MCF 10A (cell line): ENCODE results near the gene TCIRG1. TPM values are rescaled to one million over a fixed set of nuclear protein-coding genes. Genes with fewer than 3 reads are reported as not detected.

Source experiments
- BruUV-seq: library from RNA; stranded (reverse); fragments of 400-500 nt; replicated peaks from 2 replicates; lab custom pipeline; 2021; lab: Mats Ljungman, UMichigan
- CTCF ChIA-PET: fragments of 300-600 bp; sonication (Branson Sonifier 250); formaldehyde crosslinking; extraction: SDS; loops from one replicate; lab custom pipeline; 2021; ENCODE audit warnings: antibody characterized with exemption, inconsistent platforms; lab: Yijun Ruan, JAX
- POLR2A ChIA-PET: fragments of 300-600, 350-650 bp; sonication (Branson Sonifier 250); formaldehyde crosslinking; extraction: SDS; loops from one replicate; lab custom pipeline; 2020; ENCODE audit warnings: antibody characterized with exemption, inconsistent platforms; lab: Yijun Ruan, JAX
- DNase-seq: peaks from one replicate; pipeline ENCODE4 v3.0.0-alpha.2; 2018; ENCODE audit not compliant: unreplicated experiment
- H3K27ac Mint-ChIP-seq: one replicate; pipeline ENCODE4 v1.8.0; 2022; ENCODE audit warnings: mild to moderate bottlenecking, low read depth, mixed read lengths; ENCODE audit not compliant: unreplicated experiment
- H3K27me3 Mint-ChIP-seq: one replicate; pipeline ENCODE4 v1.8.0; 2022; ENCODE audit warnings: mixed read lengths; ENCODE audit not compliant: insufficient read depth, unreplicated experiment
- H3K36me3 Mint-ChIP-seq: one replicate; pipeline ENCODE4 v1.8.0; 2022; ENCODE audit warnings: mild to moderate bottlenecking, moderate library complexity, mixed read lengths; ENCODE audit not compliant: insufficient read depth, unreplicated experiment
- H3K4me1 Mint-ChIP-seq: one replicate; pipeline ENCODE4 v1.8.0; 2022; ENCODE audit warnings: mixed read lengths; ENCODE audit not compliant: insufficient read depth, unreplicated experiment
- H3K4me3 Mint-ChIP-seq: one replicate; pipeline ENCODE4 v1.8.0; 2022; ENCODE audit warnings: mild to moderate bottlenecking, moderate library complexity, mixed read lengths; ENCODE audit not compliant: unreplicated experiment
- H3K9me3 Mint-ChIP-seq: one replicate; pipeline ENCODE4 v1.8.0; 2022; ENCODE audit warnings: mixed read lengths; ENCODE audit not compliant: unreplicated experiment
- CTCF ChIP-seq: fragments of 200-600 bp; IDR thresholded peaks from one replicate; pipeline ENCODE4 v1.8.0; 2022; ENCODE audit warnings: antibody characterized with exemption, mild to moderate bottlenecking; ENCODE audit not compliant: unreplicated experiment
- intact Hi-C: fragments of 100-400 bp; cut with micrococcal nuclease; formaldehyde crosslinking; loops from 2 replicates; pipeline ENCODE4 v1.14.1; 2022
- total RNA-seq: library from RNA; stranded (reverse); gene quantifications from 2 replicates; pipeline ENCODE4 v1.2.3, GENCODE V29; 2022

TCIRG1 gene
- total RNA-seq, 1 experiment from 2014 or later = 12.3 TPM

- H3K9me3 Mint-ChIP-seq = no peaks in the 10 kb centered on the region
- H3K4me3 Mint-ChIP-seq = no peak overlapping the region
- no peaks in the 10 kb centered on the region for H3K4me1 Mint-ChIP-seq
- no peak overlapping the region for H3K27ac Mint-ChIP-seq
- no peak for TF ChIP-seq CTCF
- ChIA-PET CTCF (interaction anchor here (0.6 to 1.0 kb wide), 2 partner anchors 16 to 26 kb away, joined by 3 read pairs; no protein-coding TSS in a partner anchor), POLR2A (interaction anchor here (0.6 to 1.8 kb wide), 7 partner anchors 21 to 174 kb away, joined by 3 to 6 read pairs (median 3); no protein-coding TSS in a partner anchor)
- peaks cover 13% of the 10 kb centered on the region for H3K36me3 Mint-ChIP-seq
- intact Hi-C loops = no loop called here
- no peaks in the 10 kb centered on the region for H3K27me3 Mint-ChIP-seq
- no TSS peak for BruUV-seq
- no peak for DNase-seq
These were observed 1.2 kb upstream of the TCIRG1 start for GRCh38 chr11:68037411-68038225.

GRCh38 chr11:68038226-68038717, 553 bp upstream of the TCIRG1 start:
- no peak for TF ChIP-seq CTCF
- intact Hi-C loops = no loop called here
- Mint-ChIP-seq H3K36me3 (peaks cover 11% of the 10 kb centered on the region), H3K9me3 (no peaks in the 10 kb centered on the region), H3K4me1 (no peaks in the 10 kb centered on the region), H3K27me3 (no peaks in the 10 kb centered on the region), H3K27ac (no peak overlapping the region), H3K4me3 (peak overlapping the region; percentile 60)
- DNase-seq = no peak
- CTCF ChIA-PET = interaction anchor here (1.0 kb wide), 1 partner anchor 17 kb away, joined by 3 read pairs; no protein-coding TSS in a partner anchor
- BruUV-seq = no TSS peak
- POLR2A ChIA-PET = interaction anchor here (0.6 to 1.8 kb wide), 5 partner anchors 22 to 173 kb away, joined by 3 to 6 read pairs (median 3); no protein-coding TSS in a partner anchor

GRCh38 chr11:68039526-68040086, 781 bp downstream of the TCIRG1 start:
- BruUV-seq = no TSS peak

More at GRCh38 chr11:68039526-68040086, 781 bp downstream of the TCIRG1 start:
- ChIA-PET CTCF (no interaction called here), POLR2A (interaction anchor here (1.0 to 1.9 kb wide), 4 partner anchors 8 to 25 kb away, joined by 3 to 6 read pairs (median 4); no protein-coding TSS in a partner anchor)
- no peak for TF ChIP-seq CTCF
- DNase-seq = no peak
- H3K9me3 Mint-ChIP-seq = no peaks in the 10 kb centered on the region
- H3K27me3 Mint-ChIP-seq = no peaks in the 10 kb centered on the region
- no peaks in the 10 kb centered on the region for H3K36me3 Mint-ChIP-seq
- H3K27ac Mint-ChIP-seq = no peak overlapping the region
- intact Hi-C loops = no loop called here
- H3K4me1 Mint-ChIP-seq = no peaks in the 10 kb centered on the region
- H3K4me3 Mint-ChIP-seq = peak overlapping the region; percentile 60
